ENCODE measurements around the gene VILL.

DNA sequence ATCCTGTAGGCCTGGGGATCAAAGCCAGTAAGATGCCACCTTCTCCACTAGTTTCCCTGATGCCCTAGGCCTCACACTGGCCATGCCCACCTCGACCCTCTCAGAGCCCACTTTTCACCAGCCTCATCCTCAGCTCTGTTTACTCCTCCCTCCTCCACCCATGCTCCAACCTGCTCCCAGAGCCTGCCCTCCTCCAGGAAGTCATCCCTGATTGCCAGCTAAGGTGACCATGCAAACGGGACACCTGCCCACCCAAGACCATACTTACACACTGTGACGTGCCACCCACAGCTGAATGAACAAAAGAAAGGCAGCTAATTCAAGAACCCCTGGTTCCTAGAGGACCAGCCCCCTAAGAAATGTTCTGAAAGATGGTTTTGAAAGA lies 29.7 kb downstream of the VILL start:
- TF ChIP-seq, protein P1, sequence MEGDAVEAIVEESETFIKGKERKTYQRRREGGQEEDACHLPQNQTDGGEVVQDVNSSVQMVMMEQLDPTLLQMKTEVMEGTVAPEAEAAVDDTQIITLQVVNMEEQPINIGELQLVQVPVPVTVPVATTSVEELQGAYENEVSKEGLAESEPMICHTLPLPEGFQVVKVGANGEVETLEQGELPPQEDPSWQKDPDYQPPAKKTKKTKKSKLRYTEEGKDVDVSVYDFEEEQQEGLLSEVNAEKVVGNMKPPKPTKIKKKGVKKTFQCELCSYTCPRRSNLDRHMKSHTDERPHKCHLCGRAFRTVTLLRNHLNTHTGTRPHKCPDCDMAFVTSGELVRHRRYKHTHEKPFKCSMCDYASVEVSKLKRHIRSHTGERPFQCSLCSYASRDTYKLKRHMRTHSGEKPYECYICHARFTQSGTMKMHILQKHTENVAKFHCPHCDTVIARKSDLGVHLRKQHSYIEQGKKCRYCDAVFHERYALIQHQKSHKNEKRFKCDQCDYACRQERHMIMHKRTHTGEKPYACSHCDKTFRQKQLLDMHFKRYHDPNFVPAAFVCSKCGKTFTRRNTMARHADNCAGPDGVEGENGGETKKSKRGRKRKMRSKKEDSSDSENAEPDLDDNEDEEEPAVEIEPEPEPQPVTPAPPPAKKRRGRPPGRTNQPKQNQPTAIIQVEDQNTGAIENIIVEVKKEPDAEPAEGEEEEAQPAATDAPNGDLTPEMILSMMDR (IDR thresholded peaks at IDR 0.05; ENCODE audit: insufficient read depth, low read depth, low read length): no peak
- no peak for TF ChIP-seq EZH2 (IDR thresholded peaks at IDR 0.05; ENCODE audit: insufficient read depth, low read length)

Data from astrocyte (in vitro differentiated cells and primary cell).